Measurements from ENCODE around the gene WTIP. TPM values are rescaled to one million over a fixed set of nuclear protein-coding genes. Genes with fewer than 3 reads are reported as not detected.

Gene WTIP
- total RNA-seq (2021): 32.5 and 35.1 TPM in 2 replicates
- long read RNA-seq, full-length matches to known transcripts: 2 of 11 reads
- long read RNA-seq, partial matches to known transcripts: 5 of 11 reads
- long read RNA-seq, other reads (novel, unspliced or antisense): 4 of 11 reads

DNA sequence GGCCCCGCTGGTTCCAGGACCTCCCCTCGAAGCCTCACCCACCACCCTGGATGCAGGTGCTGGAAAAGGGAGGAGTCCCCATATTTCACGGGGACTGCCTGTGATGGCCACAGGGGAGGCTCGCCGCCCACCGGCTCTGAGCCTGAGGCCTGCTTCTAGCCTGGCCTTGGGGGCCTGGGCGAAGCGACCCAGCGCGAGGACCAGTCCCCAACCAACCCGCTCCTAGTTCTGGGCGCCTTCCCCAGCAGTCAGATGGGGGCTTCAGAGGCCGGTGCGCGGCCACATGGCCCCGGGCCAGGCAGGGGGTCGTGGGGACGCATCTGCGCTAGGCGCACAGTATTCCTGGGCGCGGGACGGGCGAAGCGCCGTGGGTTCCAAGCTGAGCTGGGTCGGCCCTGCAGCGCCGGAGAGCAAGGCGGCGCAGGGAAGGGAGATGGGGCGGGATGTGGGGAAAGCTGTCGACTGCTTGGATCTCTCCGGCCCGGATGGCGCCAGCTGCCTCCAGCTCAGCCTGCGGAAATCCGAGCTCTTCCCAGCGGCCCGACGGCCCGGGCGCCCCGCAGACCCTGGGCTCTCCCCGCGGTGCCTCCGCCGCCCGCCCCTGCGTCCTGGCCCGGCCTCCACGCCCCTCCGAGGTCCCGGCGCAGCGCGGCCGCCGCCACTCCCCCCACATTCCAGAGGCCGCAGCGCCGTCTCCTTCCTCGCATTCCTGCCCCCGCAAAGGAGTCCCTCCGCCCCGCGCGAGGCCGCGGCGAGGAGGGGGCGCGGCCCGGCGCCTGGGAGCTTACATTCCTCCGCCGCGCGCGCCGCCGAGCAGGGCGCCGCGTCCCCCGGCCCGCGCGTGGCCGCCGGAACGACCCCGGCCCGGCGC lies at the start of gene WTIP:
Gene WTIP (plus strand): TSS at position 788 of the 871 bp plus-strand sequence. CDS start 217 bp downstream, outside the sequence.
- no peak within 1 kb of the TSS for H2BK12ac ChIP-seq (ENCODE audit: insufficient read length, low read depth, low read length)
- Mint-ChIP-seq H3K4me3 (peak within 1 kb of the TSS; percentile 83 to 89), H3K36me3 (ENCODE audit: insufficient read depth in 1 of 3, low read depth in 3 of 3) (peaks cover 4 to 17% (median 14%) of the 10 kb centered on the region in 3 experiments; a peak in 6 of 7 replicates), H3K27me3 (ENCODE audit: low read depth) (peaks cover 28% of the 10 kb centered on the region), H3K9me3 (peaks cover 2 to 3% of the 10 kb centered on the region in 2 experiments; a peak in 2 of 5 replicates), H3K4me1 (peaks cover 19 to 31% of the 10 kb centered on the region in 2 experiments), H3K27ac (peak within 1 kb of the TSS in 1 of 3 experiments; percentile 49; a peak in 2 of 7 replicates)
- H3K14ac ChIP-seq (ENCODE audit: insufficient read depth, low read length): peak within 1 kb of the TSS; percentile 74
- DNase-seq: peak; percentile 74
- TF ChIP-seq CTCF (conservative IDR thresholded peaks at IDR 0.05): no peak
- H2BK20ac ChIP-seq (ENCODE audit: low read depth, low read length, poor library complexity, severe bottlenecking): no peak within 1 kb of the TSS
- H3K18ac ChIP-seq (ENCODE audit: insufficient read length, low read depth, low read length): peak within 1 kb of the TSS; percentile 74
- no CpG with 5 or more reads among the region's 95 CpGs for WGBS (ENCODE audit: extremely low coverage, insufficient read length, low lambda C conversion rate)
- H4K91ac ChIP-seq (ENCODE audit: insufficient read length, low read depth, low read length): no peak within 1 kb of the TSS
- H4K8ac ChIP-seq (replicated peaks; ENCODE audit: insufficient read length, low read depth, low read length): no peak within 1 kb of the TSS
- peak within 1 kb of the TSS; percentile 5 for H3K27ac ChIP-seq (ENCODE audit: insufficient read length, low read depth, low read length)
- no peaks in the 10 kb centered on the region for H4K20me1 ChIP-seq (ENCODE audit: control insufficient read depth, insufficient read depth, insufficient read length)
- no peak within 1 kb of the TSS for H4K5ac ChIP-seq (ENCODE audit: insufficient read length, low read depth, low read length)
- no peak within 1 kb of the TSS for H2BK120ac ChIP-seq (ENCODE audit: low read depth, low read length, poor library complexity, severe bottlenecking)
- peak within 1 kb of the TSS; percentile 62 for H3K9ac ChIP-seq (ENCODE audit: extremely low read depth, insufficient read length, low read length)
- no peak within 1 kb of the TSS; the same call in 1 of the 2 replicates for H3K4ac ChIP-seq (ENCODE audit: low read depth, low read length)
- no peaks in the 10 kb centered on the region; the same call in 1 of the 2 replicates for H3K4me1 ChIP-seq (ENCODE audit: insufficient read depth, low read length)
- H2BK5ac ChIP-seq (ENCODE audit: insufficient read length, low read length): no peak within 1 kb of the TSS
- no peak within 1 kb of the TSS for H3K23ac ChIP-seq (ENCODE audit: insufficient read length, low read depth, low read length)
- no peak within 1 kb of the TSS for H3T11ph ChIP-seq (ENCODE audit: low read length)
- H3K79me2 ChIP-seq (ENCODE audit: insufficient read depth, low read length): peaks cover 2% of the 10 kb centered on the region; the same call in 1 of the 2 replicates
- peaks cover 19% of the 10 kb centered on the region for H3K23me2 ChIP-seq (ENCODE audit: insufficient read length, low read depth, low read length, poor library complexity, severe bottlenecking)
- no peaks in the 10 kb centered on the region for H3K79me1 ChIP-seq (ENCODE audit: insufficient read depth, low read depth, low read length, poor library complexity, severe bottlenecking)
- H2AFZ ChIP-seq (ENCODE audit: low read length): no peak within 1 kb of the TSS
- no peak within 1 kb of the TSS for H2AK5ac ChIP-seq (ENCODE audit: insufficient read length, low read length)
- no peak within 1 kb of the TSS for H2BK15ac ChIP-seq (ENCODE audit: low read depth, low read length)
- peak within 1 kb of the TSS; percentile 83 for H3K4me2 ChIP-seq (ENCODE audit: insufficient read depth, insufficient read length, low read length)
- no peaks in the 10 kb centered on the region; the same call in 1 of the 2 replicates for H3K27me3 ChIP-seq (ENCODE audit: insufficient read depth, low read length)
- no peak within 1 kb of the TSS for H3K56ac ChIP-seq (ENCODE audit: insufficient read length, low read depth, low read length)
- no peaks in the 10 kb centered on the region for H3K9me3 ChIP-seq (ENCODE audit: control insufficient read depth, low read depth, low read length)

Measured in H9 (cell line).